Gastrocnemius medialis (tissue), 4 donors: ENCODE measurements around the gene SECISBP2.

Experiments used
- POLR2A ChIP-seq, 2 donors: fragments of 450-650 bp; IDR thresholded peaks; one replicate each; pipeline ENCODE4 v1.6.1; 2017; ENCODE audit warnings: antibody characterized with exemption in 2 of 2, mild to moderate bottlenecking in 2 of 2, moderate library complexity in 2 of 2
- TF ChIP-seq, protein P1 (sequence below), 5 experiments: fragments of 450-650 bp in 3 of 5; fragments of 200-600 bp in 2 of 5; sonication (generic) in 2 of 5; IDR thresholded peaks in 4 of 5; conservative IDR thresholded peaks in 1 of 5; 1 replicate in 4 of 5; 2 replicates in 1 of 5; pipeline ENCODE4 v1.5.1; 2016 to 2019; ENCODE audit warnings: antibody characterized with exemption in 5 of 5, mild to moderate bottlenecking in 3 of 5, moderate library complexity in 3 of 5

DNA sequence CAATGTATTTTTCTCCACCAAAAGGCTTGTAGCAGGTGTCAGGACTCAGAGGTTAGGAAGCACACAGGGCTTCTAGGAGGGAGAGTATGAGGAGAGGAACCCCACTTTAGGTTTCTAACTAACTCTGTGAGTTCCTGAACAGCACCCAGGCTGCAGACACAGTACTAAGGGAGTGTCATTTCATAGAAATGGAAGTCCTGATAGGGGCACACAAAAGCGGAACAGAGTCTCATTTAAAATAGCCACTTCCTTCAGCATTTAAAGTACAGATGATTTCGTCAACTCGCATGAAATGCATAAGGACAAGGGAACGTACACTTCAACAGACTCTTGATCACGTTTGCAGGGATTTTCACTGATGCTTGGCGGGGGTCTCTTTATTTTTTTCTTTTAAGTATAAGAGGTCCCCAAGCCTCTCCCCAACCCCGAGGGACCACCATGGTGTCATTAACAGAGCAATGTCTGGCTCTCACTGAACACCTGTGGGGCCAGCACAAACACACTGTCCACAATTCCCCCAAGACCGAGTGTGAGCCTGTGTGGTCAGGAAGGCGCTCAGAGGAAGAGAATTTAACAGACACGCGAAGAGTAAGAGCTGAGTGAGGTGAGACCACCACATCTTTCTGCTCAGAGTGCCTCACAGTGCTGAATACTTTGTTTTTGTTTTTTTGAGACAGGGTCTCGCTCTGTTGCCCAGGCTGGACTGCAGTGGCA lies 82.3 kb downstream of the SECISBP2 start:
- TF ChIP-seq POLR2A (IDR thresholded peaks at IDR 0.05): no peak
- TF ChIP-seq, protein P1, sequence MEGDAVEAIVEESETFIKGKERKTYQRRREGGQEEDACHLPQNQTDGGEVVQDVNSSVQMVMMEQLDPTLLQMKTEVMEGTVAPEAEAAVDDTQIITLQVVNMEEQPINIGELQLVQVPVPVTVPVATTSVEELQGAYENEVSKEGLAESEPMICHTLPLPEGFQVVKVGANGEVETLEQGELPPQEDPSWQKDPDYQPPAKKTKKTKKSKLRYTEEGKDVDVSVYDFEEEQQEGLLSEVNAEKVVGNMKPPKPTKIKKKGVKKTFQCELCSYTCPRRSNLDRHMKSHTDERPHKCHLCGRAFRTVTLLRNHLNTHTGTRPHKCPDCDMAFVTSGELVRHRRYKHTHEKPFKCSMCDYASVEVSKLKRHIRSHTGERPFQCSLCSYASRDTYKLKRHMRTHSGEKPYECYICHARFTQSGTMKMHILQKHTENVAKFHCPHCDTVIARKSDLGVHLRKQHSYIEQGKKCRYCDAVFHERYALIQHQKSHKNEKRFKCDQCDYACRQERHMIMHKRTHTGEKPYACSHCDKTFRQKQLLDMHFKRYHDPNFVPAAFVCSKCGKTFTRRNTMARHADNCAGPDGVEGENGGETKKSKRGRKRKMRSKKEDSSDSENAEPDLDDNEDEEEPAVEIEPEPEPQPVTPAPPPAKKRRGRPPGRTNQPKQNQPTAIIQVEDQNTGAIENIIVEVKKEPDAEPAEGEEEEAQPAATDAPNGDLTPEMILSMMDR (IDR thresholded peaks at IDR 0.05 in 4 of 5, conservative IDR thresholded peaks at IDR 0.05 in 1 of 5): no peak
